ENCODE results near the gene APOM.
A peak's percentile ranks its signal among the peaks of the same experiment; 100 is the strongest.

APOM gene

DNA sequence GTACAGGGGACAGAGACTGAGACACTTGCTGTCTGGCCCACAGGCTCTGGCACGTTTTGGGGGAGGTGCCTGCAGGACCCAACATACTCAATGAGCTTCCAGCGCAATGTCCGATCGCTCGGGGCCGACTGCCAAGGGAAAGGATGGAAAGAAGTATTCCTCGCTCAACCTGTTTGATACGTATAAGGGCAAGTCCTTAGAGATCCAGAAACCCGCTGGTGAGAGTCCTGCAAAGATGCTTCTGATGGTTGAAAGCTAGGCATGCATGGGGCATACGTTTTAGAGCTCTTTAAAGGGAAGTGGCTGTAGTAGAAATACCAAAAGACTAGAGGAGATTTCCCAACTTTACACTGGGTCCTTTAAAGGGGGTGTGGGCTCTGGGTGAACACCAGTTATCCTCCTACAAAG lies 33.0 kb upstream of the APOM start:
- ATAC-seq (replicated peaks): no peak
- H3K27ac Mint-ChIP-seq: peak overlapping the region; percentile 95

DNA sequence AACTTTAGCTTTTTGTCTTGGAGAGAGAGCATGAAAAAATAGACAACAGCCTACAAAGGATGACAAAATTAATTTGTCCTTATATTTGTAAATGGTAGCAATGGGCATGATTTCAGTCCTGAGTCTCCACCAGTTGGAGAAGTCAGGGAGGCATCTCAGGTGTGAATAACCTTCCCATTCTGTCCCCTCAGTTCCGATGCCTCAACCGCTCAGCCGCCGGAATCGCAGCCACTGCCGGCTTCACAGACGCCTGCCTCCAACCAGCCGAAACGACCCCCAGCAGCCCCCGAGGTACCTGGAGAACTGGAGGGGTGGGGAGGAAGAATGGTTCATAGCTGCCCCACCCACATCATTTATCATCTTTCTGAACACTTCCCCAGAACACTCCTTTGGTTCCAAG lies 31.6 kb upstream of the APOM start:
- no peak overlapping the region for H3K27ac Mint-ChIP-seq
- no peak for DNase-seq
- H3K36me3 Mint-ChIP-seq: peaks cover 53 to 61% of the 10 kb centered on the region in 2 donors
- H3K27me3 Mint-ChIP-seq: no peaks in the 10 kb centered on the region
- H3K4me1 Mint-ChIP-seq: peaks cover 24 to 40% of the 10 kb centered on the region in 2 donors
- no peak overlapping the region for H3K4me3 Mint-ChIP-seq
- ATAC-seq (replicated peaks): no peak
- H3K9me3 Mint-ChIP-seq: no peaks in the 10 kb centered on the region

More for the DNA sequence above, 33.0 kb upstream of the APOM start:
- Mint-ChIP-seq H3K4me3 (peak overlapping the region; percentile 90 to 91), H3K27me3 (no peaks in the 10 kb centered on the region), H3K4me1 (peaks cover 24 to 35% of the 10 kb centered on the region in 2 donors), H3K36me3 (peaks cover 48 to 54% of the 10 kb centered on the region in 2 donors), H3K9me3 (no peaks in the 10 kb centered on the region)
- no peak for DNase-seq

- H3K9me3 Mint-ChIP-seq: no peaks in the 10 kb centered on the region
- DNase-seq: no peak
- no peak overlapping the region for H3K4me3 Mint-ChIP-seq
- ATAC-seq (replicated peaks): no peak
- no peak overlapping the region for H3K27ac Mint-ChIP-seq
- no peaks in the 10 kb centered on the region for H3K27me3 Mint-ChIP-seq
- H3K4me1 Mint-ChIP-seq: peaks cover 22 to 45% of the 10 kb centered on the region in 2 donors
- peaks cover 73 to 79% of the 10 kb centered on the region in 2 donors for H3K36me3 Mint-ChIP-seq
Measured at GRCh38 chr6:31626952-31627351, 28.7 kb upstream of the APOM start.

GRCh38 chr6:31627690-31628287 lies 27.9 kb upstream of the APOM start:
- DNase-seq (no peak), ATAC-seq (replicated peaks) (no peak)
- H3K4me3 Mint-ChIP-seq: no peak overlapping the region
- no peak overlapping the region for H3K27ac Mint-ChIP-seq
- peaks cover 14 to 45% of the 10 kb centered on the region in 2 donors for H3K4me1 Mint-ChIP-seq
- no peaks in the 10 kb centered on the region for H3K27me3 Mint-ChIP-seq
- no peaks in the 10 kb centered on the region for H3K9me3 Mint-ChIP-seq
- H3K36me3 Mint-ChIP-seq: peaks cover 71 to 79% of the 10 kb centered on the region in 2 donors

GRCh38 chr6:31629014-31629413 lies 26.7 kb upstream of the APOM start:
- Mint-ChIP-seq H3K27ac (no peak overlapping the region), H3K4me1 (peaks cover 14 to 47% of the 10 kb centered on the region in 2 donors), H3K4me3 (no peak overlapping the region), H3K9me3 (no peaks in the 10 kb centered on the region), H3K27me3 (no peaks in the 10 kb centered on the region), H3K36me3 (peaks cover 70 to 81% of the 10 kb centered on the region in 2 donors)
- DNase-seq (no peak), ATAC-seq (replicated peaks) (no peak)

DNA sequence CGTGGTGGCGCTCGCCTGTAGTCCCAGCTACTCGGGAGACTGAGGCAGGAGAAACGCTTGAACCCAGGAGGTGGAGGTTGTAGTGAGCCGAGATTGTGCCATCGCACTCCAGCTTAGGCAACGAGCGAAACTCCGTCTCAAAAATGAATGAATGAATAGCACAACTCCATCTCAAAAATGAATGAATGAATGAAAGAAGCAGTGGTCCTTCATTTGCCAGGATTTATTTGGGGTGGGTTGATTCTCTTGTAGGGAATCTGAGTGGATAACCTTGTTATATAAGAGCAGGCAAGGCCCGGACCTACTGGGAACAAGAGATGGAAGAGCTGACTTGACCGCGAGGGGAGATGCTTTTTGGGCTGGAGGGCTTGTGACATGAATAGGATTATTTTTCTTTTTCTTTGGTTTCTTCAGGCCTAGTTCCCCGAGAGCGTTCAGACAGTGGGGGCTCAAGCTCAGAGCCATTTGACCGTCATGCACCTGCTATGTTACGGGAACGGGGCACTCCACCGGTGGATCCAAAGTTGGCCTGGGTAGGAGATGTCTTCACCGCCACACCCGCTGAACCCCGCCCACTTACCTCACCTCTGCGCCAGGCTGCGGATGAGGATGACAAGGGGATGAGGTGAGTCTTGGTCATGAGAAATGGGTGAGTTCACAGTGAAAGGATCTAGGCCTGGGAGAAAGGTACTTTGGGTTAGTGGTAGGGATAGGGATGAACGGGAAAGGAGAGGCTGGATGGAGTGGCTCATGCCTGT lies 25.3 kb upstream of the APOM start:
- Mint-ChIP-seq H3K36me3 (peaks cover 74 to 84% of the 10 kb centered on the region in 2 donors), H3K9me3 (no peaks in the 10 kb centered on the region), H3K27me3 (no peaks in the 10 kb centered on the region), H3K27ac (peak overlapping the region; percentile 85), H3K4me1 (peaks cover 16 to 50% of the 10 kb centered on the region in 2 donors), H3K4me3 (no peak overlapping the region)
- ATAC-seq (replicated peaks): no peak
- no peak for DNase-seq

DNA sequence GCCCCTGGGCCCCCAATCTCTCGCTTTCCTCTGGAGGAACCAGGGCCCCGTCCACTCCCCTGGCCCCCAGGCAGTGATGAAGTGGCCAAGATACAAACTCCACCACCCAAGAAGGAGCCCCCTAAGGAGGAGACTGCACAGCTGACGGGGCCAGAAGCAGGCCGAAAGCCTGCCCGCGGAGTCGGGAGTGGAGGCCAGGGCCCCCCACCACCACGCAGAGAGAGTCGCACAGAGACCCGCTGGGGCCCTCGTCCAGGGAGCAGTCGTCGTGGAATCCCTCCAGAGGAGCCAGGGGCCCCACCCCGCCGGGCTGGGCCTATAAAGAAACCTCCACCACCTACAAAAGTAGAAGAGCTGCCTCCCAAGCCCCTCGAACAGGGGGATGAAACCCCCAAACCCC lies 24.5 kb upstream of the APOM start:
- Mint-ChIP-seq H3K9me3 (no peaks in the 10 kb centered on the region), H3K4me3 (peak overlapping the region in 1 of 2 donors; percentile 38), H3K27me3 (no peaks in the 10 kb centered on the region), H3K4me1 (peaks cover 18 to 46% of the 10 kb centered on the region in 2 donors), H3K27ac (peak overlapping the region; percentile 83), H3K36me3 (peaks cover 69 to 82% of the 10 kb centered on the region in 2 donors)
- DNase-seq (no peak), ATAC-seq (replicated peaks) (no peak)

DNA sequence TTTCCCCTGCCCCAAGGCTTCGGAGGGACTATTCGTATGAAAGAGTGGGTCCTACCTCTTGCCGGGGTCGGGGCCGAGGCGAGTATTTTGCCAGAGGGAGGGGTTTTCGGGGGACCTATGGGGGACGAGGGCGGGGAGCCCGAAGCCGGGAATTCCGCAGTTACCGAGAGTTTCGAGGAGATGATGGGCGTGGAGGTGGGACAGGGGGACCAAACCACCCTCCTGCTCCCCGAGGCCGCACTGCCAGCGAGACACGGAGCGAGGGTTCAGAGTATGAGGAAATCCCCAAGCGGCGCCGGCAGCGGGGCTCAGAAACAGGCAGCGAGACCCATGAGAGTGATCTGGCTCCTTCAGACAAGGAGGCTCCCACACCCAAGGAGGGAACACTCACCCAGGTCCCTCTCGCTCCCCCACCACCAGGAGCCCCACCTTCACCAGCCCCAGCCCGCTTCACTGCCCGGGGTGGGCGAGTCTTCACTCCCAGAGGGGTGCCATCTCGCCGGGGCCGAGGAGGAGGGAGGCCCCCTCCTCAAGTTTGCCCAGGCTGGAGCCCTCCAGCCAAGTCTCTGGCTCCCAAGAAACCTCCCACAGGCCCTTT lies 23.9 kb upstream of the APOM start:
- Mint-ChIP-seq H3K27me3 (no peaks in the 10 kb centered on the region), H3K27ac (peak overlapping the region; percentile 83), H3K36me3 (peaks cover 69 to 83% of the 10 kb centered on the region in 2 donors), H3K4me1 (peaks cover 16 to 44% of the 10 kb centered on the region in 2 donors), H3K9me3 (no peaks in the 10 kb centered on the region), H3K4me3 (no peak overlapping the region)
- no peak for DNase-seq
- ATAC-seq (replicated peaks): no peak

DNA sequence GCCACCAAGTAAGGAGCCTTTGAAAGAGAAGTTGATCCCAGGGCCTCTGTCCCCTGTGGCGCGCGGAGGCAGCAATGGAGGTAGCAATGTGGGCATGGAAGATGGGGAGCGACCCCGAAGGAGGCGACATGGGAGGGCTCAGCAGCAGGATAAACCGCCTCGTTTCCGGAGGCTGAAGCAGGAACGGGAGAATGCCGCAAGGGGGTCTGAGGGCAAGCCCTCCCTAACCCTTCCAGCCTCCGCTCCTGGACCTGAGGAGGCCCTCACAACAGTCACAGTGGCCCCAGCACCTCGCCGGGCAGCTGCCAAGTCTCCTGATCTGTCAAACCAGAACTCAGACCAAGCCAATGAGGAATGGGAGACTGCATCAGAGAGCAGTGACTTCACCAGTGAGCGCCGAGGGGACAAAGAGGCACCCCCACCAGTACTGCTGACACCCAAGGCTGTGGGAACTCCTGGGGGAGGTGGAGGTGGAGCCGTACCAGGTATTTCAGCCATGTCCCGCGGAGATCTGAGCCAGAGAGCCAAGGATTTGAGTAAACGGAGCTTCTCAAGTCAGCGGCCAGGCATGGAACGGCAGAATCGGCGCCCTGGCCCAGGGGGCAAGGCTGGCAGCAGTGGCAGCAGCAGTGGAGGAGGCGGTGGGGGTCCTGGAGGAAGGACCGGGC lies 23.3 kb upstream of the APOM start:
- no peak for DNase-seq
- peak overlapping the region; percentile 80 for H3K27ac Mint-ChIP-seq
- peaks cover 14 to 42% of the 10 kb centered on the region in 2 donors for H3K4me1 Mint-ChIP-seq
- ATAC-seq (replicated peaks): no peak
- no peaks in the 10 kb centered on the region for H3K27me3 Mint-ChIP-seq
- no peak overlapping the region for H3K4me3 Mint-ChIP-seq
- H3K9me3 Mint-ChIP-seq: no peaks in the 10 kb centered on the region
- peaks cover 68 to 84% of the 10 kb centered on the region in 2 donors for H3K36me3 Mint-ChIP-seq

- no peaks in the 10 kb centered on the region for H3K9me3 Mint-ChIP-seq
- H3K4me3 Mint-ChIP-seq: no peak overlapping the region
- H3K27me3 Mint-ChIP-seq: no peaks in the 10 kb centered on the region
- DNase-seq: no peak
- peaks cover 59 to 79% of the 10 kb centered on the region in 2 donors for H3K36me3 Mint-ChIP-seq
- peaks cover 11 to 34% of the 10 kb centered on the region in 2 donors for H3K4me1 Mint-ChIP-seq
- H3K27ac Mint-ChIP-seq: peak overlapping the region; percentile 71
- no peak for ATAC-seq (replicated peaks)
Measured at GRCh38 chr6:31633447-31633846, 22.2 kb upstream of the APOM start.

DNA sequence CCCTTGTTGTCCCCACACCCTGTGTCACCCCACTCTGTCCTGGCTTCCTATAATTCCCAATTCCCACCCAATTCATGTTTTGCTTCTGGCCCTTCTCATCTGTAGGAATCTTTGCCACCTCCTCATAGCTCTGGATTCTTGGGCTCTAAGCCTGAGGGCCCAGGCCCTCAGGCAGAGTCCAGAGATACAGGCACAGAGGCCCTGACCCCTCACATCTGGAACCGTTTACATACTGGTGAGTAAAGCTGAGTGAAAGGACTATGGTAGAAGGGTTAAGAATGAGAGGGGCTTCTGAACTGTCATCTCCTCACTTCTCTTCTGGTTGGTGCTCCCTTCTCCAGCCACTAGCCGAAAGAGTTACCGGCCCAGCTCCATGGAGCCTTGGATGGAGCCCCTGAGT lies 21.6 kb upstream of the APOM start:
- Mint-ChIP-seq H3K27me3 (no peaks in the 10 kb centered on the region), H3K9me3 (no peaks in the 10 kb centered on the region), H3K36me3 (peaks cover 57 to 78% of the 10 kb centered on the region in 2 donors), H3K4me1 (peaks cover 11 to 34% of the 10 kb centered on the region in 2 donors), H3K4me3 (no peak overlapping the region), H3K27ac (peak overlapping the region; percentile 84)
- DNase-seq: no peak
- no peak for ATAC-seq (replicated peaks)

GRCh38 chr6:31634969-31635575 lies 20.6 kb upstream of the APOM start:
- H3K27ac Mint-ChIP-seq: peak overlapping the region; percentile 67
- no peak for ATAC-seq (replicated peaks)
- H3K27me3 Mint-ChIP-seq: no peaks in the 10 kb centered on the region
- H3K36me3 Mint-ChIP-seq: peaks cover 51 to 75% of the 10 kb centered on the region in 2 donors
- no peaks in the 10 kb centered on the region for H3K9me3 Mint-ChIP-seq
- H3K4me1 Mint-ChIP-seq: peaks cover 11 to 34% of the 10 kb centered on the region in 2 donors
- no peak overlapping the region for H3K4me3 Mint-ChIP-seq
- DNase-seq: no peak

- no peaks in the 10 kb centered on the region for H3K9me3 Mint-ChIP-seq
- peaks cover 7 to 20% of the 10 kb centered on the region in 2 donors for H3K4me1 Mint-ChIP-seq
- H3K36me3 Mint-ChIP-seq: peaks cover 35 to 72% of the 10 kb centered on the region in 2 donors
- DNase-seq (no peak), ATAC-seq (replicated peaks) (no peak)
- H3K27ac Mint-ChIP-seq: peak overlapping the region; percentile 60
- H3K4me3 Mint-ChIP-seq: no peak overlapping the region
- no peaks in the 10 kb centered on the region for H3K27me3 Mint-ChIP-seq
Measured at GRCh38 chr6:31636698-31637596, 18.7 kb upstream of the APOM start.
